ENCODE results near the gene EPHB2.
A peak's percentile ranks its signal among the peaks of the same experiment; 100 is the strongest.
"Not testable (repeated sequence)": the region's sequence is repeated elsewhere in the genome, so short reads cannot be mapped to it uniquely, and the experiment has no call there.

Gene EPHB2

GRCh38 chr1:22829309-22829989 lies 118.8 kb downstream of the EPHB2 start:
- Histone ChIP-seq H3K27me3 (ENCODE audit: control insufficient read depth, insufficient read depth, low read length) (no peaks in the 10 kb centered on the region), H3K4me1 (ENCODE audit: control insufficient read depth, insufficient read depth, low read length) (peaks cover 23% of the 10 kb centered on the region), H3K4me3 (ENCODE audit: low read length) (no peak overlapping the region), H3K9ac (ENCODE audit: low read depth, low read length) (no peak overlapping the region), H3K9me3 (replicated peaks; ENCODE audit: low read length) (no peaks in the 10 kb centered on the region), H3K4me2 (ENCODE audit: low read length) (no peak overlapping the region), H3K36me3 (ENCODE audit: insufficient read depth, low read length) (no peaks in the 10 kb centered on the region)

- H3K4me1 ChIP-seq (ENCODE audit: control insufficient read depth, insufficient read depth, low read length), result peaks cover 23% of the 10 kb centered on the region
These were observed 119.5 kb downstream of the EPHB2 start for GRCh38 chr1:22830041-22830566.

GRCh38 chr1:22830757-22831340 lies 120.2 kb downstream of the EPHB2 start:
- peaks cover 23% of the 10 kb centered on the region for H3K4me1 ChIP-seq (ENCODE audit: control insufficient read depth, insufficient read depth, low read length)

More at GRCh38 chr1:22830041-22830566, 119.5 kb downstream of the EPHB2 start:
- Histone ChIP-seq H3K36me3 (ENCODE audit: insufficient read depth, low read length) (no peaks in the 10 kb centered on the region), H3K4me3 (ENCODE audit: low read length) (no peak overlapping the region), H3K4me2 (ENCODE audit: low read length) (no peak overlapping the region), H3K27me3 (ENCODE audit: control insufficient read depth, insufficient read depth, low read length) (no peaks in the 10 kb centered on the region), H3K9me3 (replicated peaks; ENCODE audit: low read length) (no peaks in the 10 kb centered on the region), H3K9ac (ENCODE audit: low read depth, low read length) (no peak overlapping the region)

DNA sequence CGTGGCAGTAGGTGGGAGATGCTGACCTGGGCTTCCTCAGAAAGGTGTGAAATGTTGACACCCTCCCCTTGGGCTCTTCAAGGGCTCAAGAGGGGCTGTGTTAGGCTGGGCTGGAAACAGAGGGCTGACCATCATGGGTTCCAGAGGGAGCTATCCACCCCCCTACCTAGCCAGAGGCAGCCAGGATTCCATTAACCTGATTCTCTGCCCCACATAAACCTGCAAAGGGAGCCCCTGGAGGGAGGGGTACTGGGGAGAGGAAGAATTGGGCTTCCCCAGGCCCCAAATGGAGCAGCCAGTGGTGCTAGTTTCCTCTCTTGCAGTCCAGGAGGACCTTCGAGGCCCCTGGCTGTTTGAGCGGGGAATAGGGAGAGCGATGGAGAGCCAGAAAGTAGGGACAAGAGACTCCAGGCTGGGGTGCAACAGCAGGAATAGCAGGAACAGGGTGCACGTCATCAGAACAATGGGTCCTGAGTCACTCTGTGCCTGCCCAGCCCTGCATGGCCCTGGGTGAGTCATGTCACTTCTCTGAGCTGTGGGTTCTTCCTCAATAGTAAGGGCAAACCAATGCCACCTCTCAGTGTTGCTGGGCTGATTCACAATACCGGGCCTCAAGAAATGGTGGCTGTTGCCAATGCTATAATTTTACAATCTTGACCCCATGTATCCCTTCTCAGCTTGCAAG lies 121.2 kb downstream of the EPHB2 start:
- Histone ChIP-seq H3K9ac (ENCODE audit: low read depth, low read length) (peak overlapping the region; percentile 40), H3K9me3 (replicated peaks; ENCODE audit: low read length) (no peaks in the 10 kb centered on the region), H3K4me3 (ENCODE audit: low read length) (peak overlapping the region; percentile 11)

More at GRCh38 chr1:22830757-22831340, 120.2 kb downstream of the EPHB2 start:
- Histone ChIP-seq H3K9ac (ENCODE audit: low read depth, low read length) (no peak overlapping the region), H3K9me3 (replicated peaks; ENCODE audit: low read length) (no peaks in the 10 kb centered on the region), H3K36me3 (ENCODE audit: insufficient read depth, low read length) (no peaks in the 10 kb centered on the region), H3K27me3 (ENCODE audit: control insufficient read depth, insufficient read depth, low read length) (no peaks in the 10 kb centered on the region), H3K4me2 (ENCODE audit: low read length) (no peak overlapping the region), H3K4me3 (ENCODE audit: low read length) (no peak overlapping the region)

GRCh38 chr1:22832414-22832786 lies 121.8 kb downstream of the EPHB2 start:
- Histone ChIP-seq H3K9ac (ENCODE audit: low read depth, low read length) (no peak overlapping the region), H3K4me2 (ENCODE audit: low read length) (peak overlapping the region; percentile 39), H3K4me1 (ENCODE audit: control insufficient read depth, insufficient read depth, low read length) (peaks cover 16% of the 10 kb centered on the region), H3K4me3 (ENCODE audit: low read length) (peak overlapping the region; percentile 11), H3K36me3 (ENCODE audit: insufficient read depth, low read length) (no peaks in the 10 kb centered on the region), H3K27me3 (ENCODE audit: control insufficient read depth, insufficient read depth, low read length) (no peaks in the 10 kb centered on the region), H3K9me3 (replicated peaks; ENCODE audit: low read length) (no peaks in the 10 kb centered on the region)

More for the DNA sequence above, 121.2 kb downstream of the EPHB2 start:
- Histone ChIP-seq H3K4me2 (ENCODE audit: low read length) (peak overlapping the region; percentile 39), H3K4me1 (ENCODE audit: control insufficient read depth, insufficient read depth, low read length) (peaks cover 18% of the 10 kb centered on the region), H3K36me3 (ENCODE audit: insufficient read depth, low read length) (no peaks in the 10 kb centered on the region), H3K27me3 (ENCODE audit: control insufficient read depth, insufficient read depth, low read length) (no peaks in the 10 kb centered on the region)

GRCh38 chr1:22833699-22834098 lies 123.1 kb downstream of the EPHB2 start:
- no peaks in the 10 kb centered on the region for H3K36me3 ChIP-seq (ENCODE audit: insufficient read depth, low read length)
- no peak overlapping the region for H3K9ac ChIP-seq (ENCODE audit: low read depth, low read length)

GRCh38 chr1:22834420-22834819 lies 123.8 kb downstream of the EPHB2 start:
- not testable (repeated sequence) for H3K4me2 ChIP-seq (ENCODE audit: low read length); H3K36me3 ChIP-seq (ENCODE audit: insufficient read depth, low read length); H3K9me3 ChIP-seq (replicated peaks; ENCODE audit: low read length); H3K9ac ChIP-seq (ENCODE audit: low read depth, low read length); H3K4me3 ChIP-seq (ENCODE audit: low read length); H3K27me3 ChIP-seq (ENCODE audit: control insufficient read depth, insufficient read depth, low read length)
- H3K4me1 ChIP-seq (ENCODE audit: control insufficient read depth, insufficient read depth, low read length), result peaks cover 16% of the 10 kb centered on the region

More at GRCh38 chr1:22833699-22834098, 123.1 kb downstream of the EPHB2 start:
- peaks cover 16% of the 10 kb centered on the region for H3K4me1 ChIP-seq (ENCODE audit: control insufficient read depth, insufficient read depth, low read length)
- no peaks in the 10 kb centered on the region for H3K9me3 ChIP-seq (replicated peaks; ENCODE audit: low read length)
- H3K4me2 ChIP-seq (ENCODE audit: low read length), result no peak overlapping the region
- no peaks in the 10 kb centered on the region for H3K27me3 ChIP-seq (ENCODE audit: control insufficient read depth, insufficient read depth, low read length)
- no peak overlapping the region for H3K4me3 ChIP-seq (ENCODE audit: low read length)

GRCh38 chr1:22835636-22836319 lies 125.1 kb downstream of the EPHB2 start:
- H3K4me2 ChIP-seq (ENCODE audit: low read length), result no peak overlapping the region
- no peaks in the 10 kb centered on the region for H3K27me3 ChIP-seq (ENCODE audit: control insufficient read depth, insufficient read depth, low read length)
- peaks cover 16% of the 10 kb centered on the region for H3K4me1 ChIP-seq (ENCODE audit: control insufficient read depth, insufficient read depth, low read length)
- no peaks in the 10 kb centered on the region for H3K9me3 ChIP-seq (replicated peaks; ENCODE audit: low read length)
- no peak overlapping the region for H3K9ac ChIP-seq (ENCODE audit: low read depth, low read length)
- no peak overlapping the region for H3K4me3 ChIP-seq (ENCODE audit: low read length)
- H3K36me3 ChIP-seq (ENCODE audit: insufficient read depth, low read length), result no peaks in the 10 kb centered on the region

- no peak overlapping the region for H3K4me2 ChIP-seq (ENCODE audit: low read length)
- no peaks in the 10 kb centered on the region for H3K9me3 ChIP-seq (replicated peaks; ENCODE audit: low read length)
- H3K36me3 ChIP-seq (ENCODE audit: insufficient read depth, low read length), result no peaks in the 10 kb centered on the region
- no peak overlapping the region for H3K4me3 ChIP-seq (ENCODE audit: low read length)
- H3K9ac ChIP-seq (ENCODE audit: low read depth, low read length), result no peak overlapping the region
- peaks cover 3% of the 10 kb centered on the region for H3K27me3 ChIP-seq (ENCODE audit: control insufficient read depth, insufficient read depth, low read length)
- peaks cover 10% of the 10 kb centered on the region for H3K4me1 ChIP-seq (ENCODE audit: control insufficient read depth, insufficient read depth, low read length)
These were observed 126.2 kb downstream of the EPHB2 start for GRCh38 chr1:22836850-22837249.

- Histone ChIP-seq H3K4me2 (ENCODE audit: low read length) (no peak overlapping the region), H3K4me3 (ENCODE audit: low read length) (no peak overlapping the region), H3K4me1 (ENCODE audit: control insufficient read depth, insufficient read depth, low read length) (peaks cover 7% of the 10 kb centered on the region), H3K36me3 (ENCODE audit: insufficient read depth, low read length) (no peaks in the 10 kb centered on the region), H3K9me3 (replicated peaks; ENCODE audit: low read length) (no peaks in the 10 kb centered on the region), H3K9ac (ENCODE audit: low read depth, low read length) (no peak overlapping the region), H3K27me3 (ENCODE audit: control insufficient read depth, insufficient read depth, low read length) (peaks cover 3% of the 10 kb centered on the region)
These were observed 126.7 kb downstream of the EPHB2 start for GRCh38 chr1:22837332-22837731.

DNA sequence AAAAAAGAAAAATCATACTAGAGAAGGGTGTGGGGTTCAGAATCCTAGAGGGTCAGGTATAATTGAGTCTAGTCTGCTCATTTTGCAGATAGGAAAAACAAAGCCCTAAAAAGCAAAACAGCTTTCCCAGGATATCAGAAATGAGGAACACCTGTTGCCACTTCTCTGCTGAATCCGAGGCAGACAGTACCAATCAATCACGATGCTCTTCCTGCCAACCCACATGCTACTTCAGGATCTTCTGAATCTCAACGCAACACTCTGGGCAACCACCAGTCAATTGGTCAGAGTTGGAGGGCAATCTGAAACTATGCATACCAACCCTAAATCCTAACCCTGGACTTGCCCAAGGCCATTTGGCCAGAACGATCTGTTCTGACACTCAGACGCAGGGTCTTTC lies 128.3 kb downstream of the EPHB2 start:
- Histone ChIP-seq H3K36me3 (ENCODE audit: insufficient read depth, low read length) (no peaks in the 10 kb centered on the region), H3K9me3 (replicated peaks; ENCODE audit: low read length) (no peaks in the 10 kb centered on the region), H3K4me2 (ENCODE audit: low read length) (no peak overlapping the region), H3K9ac (ENCODE audit: low read depth, low read length) (no peak overlapping the region), H3K4me3 (ENCODE audit: low read length) (no peak overlapping the region), H3K27me3 (ENCODE audit: control insufficient read depth, insufficient read depth, low read length) (peaks cover 3% of the 10 kb centered on the region), H3K4me1 (ENCODE audit: control insufficient read depth, insufficient read depth, low read length) (no peaks in the 10 kb centered on the region)
